Measurements from ENCODE around the gene ENTPD7.

DNA sequence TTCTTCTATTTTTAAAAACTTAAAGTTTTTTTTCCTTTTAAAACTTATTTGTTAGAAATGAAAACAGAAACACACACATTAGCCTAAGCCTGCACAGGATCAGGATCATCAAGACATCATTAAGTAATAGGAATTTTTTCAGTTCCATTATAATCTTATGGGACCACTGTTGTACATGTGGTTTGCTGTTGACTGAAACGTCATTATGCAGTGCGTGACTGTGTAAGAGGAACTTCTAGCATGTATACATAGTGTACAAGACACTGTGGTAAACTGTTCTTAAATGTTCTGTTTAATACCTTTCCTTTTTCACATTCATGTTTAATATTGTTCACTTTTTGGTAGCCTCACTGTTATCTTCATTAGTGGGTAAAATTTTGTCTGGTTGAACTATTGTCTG is 12.1 kb downstream of the ENTPD7 start:
- no peak for TF ChIP-seq POLR2A (IDR thresholded peaks at IDR 0.05; ENCODE audit: low read length)
- no peak for TF ChIP-seq GATA1 (IDR thresholded peaks at IDR 0.05; ENCODE audit: low read depth, low read length)

All from erythroblast (primary cell).